GM12878 (cell line): ENCODE measurements around the gene MORC3.

ENCODE experiments used
- ASH2L ChIP-seq: fragments of 300-600, 200-600 bp; sonication (generic); IDR thresholded peaks from 2 replicates; pipeline ENCODE4 v1.6.1; 2017; ENCODE audit warnings: low read depth, mild to moderate bottlenecking, borderline replicate concordance
- ATF2 ChIP-seq: IDR thresholded peaks from 2 replicates; pipeline ENCODE4 v1.6.1; 2012; ENCODE audit warnings: low read length, inconsistent platforms
- CHD4 ChIP-seq: fragments of 200-600 bp; sonication (generic); IDR thresholded peaks from 2 replicates; pipeline ENCODE4 v1.6.1; 2016; ENCODE audit warnings: mild to moderate bottlenecking
- TF ChIP-seq, protein P1 (sequence below), 3 experiments: IDR thresholded peaks in 2 of 3; conservative IDR thresholded peaks in 1 of 3; 2 replicates each; pipeline ENCODE4 v1.5.1; 2011; ENCODE audit warnings: low read depth in 3 of 3, low read length in 3 of 3, mild to moderate bottlenecking in 3 of 3, control low read depth in 2 of 3, moderate library complexity in 2 of 3, inconsistent platforms in 1 of 3, mixed read lengths in 1 of 3; ENCODE audit not compliant: control insufficient read depth in 2 of 3, insufficient read depth in 1 of 3; ENCODE audit errors: extremely low read depth in 1 of 3
- TF ChIP-seq, protein P2 (sequence below): fragments of 450-650 bp; IDR thresholded peaks from 2 replicates; pipeline ENCODE4 v1.6.1; 2017; ENCODE audit warnings: mild to moderate bottlenecking
- TF ChIP-seq, protein P3 (sequence below): IDR thresholded peaks from 2 replicates; pipeline ENCODE4 v1.6.1; 2011; ENCODE audit warnings: low read depth, low read length, improper control_type of control experiment, borderline replicate concordance
- TF ChIP-seq, protein P4 (sequence below): fragments of 450-650 bp; IDR thresholded peaks from 2 replicates; pipeline ENCODE4 v1.6.1; 2016; ENCODE audit warnings: mild to moderate bottlenecking

GRCh38 chr21:36422279-36423098, 102.5 kb downstream of the MORC3 start:
- TF ChIP-seq, protein P1, sequence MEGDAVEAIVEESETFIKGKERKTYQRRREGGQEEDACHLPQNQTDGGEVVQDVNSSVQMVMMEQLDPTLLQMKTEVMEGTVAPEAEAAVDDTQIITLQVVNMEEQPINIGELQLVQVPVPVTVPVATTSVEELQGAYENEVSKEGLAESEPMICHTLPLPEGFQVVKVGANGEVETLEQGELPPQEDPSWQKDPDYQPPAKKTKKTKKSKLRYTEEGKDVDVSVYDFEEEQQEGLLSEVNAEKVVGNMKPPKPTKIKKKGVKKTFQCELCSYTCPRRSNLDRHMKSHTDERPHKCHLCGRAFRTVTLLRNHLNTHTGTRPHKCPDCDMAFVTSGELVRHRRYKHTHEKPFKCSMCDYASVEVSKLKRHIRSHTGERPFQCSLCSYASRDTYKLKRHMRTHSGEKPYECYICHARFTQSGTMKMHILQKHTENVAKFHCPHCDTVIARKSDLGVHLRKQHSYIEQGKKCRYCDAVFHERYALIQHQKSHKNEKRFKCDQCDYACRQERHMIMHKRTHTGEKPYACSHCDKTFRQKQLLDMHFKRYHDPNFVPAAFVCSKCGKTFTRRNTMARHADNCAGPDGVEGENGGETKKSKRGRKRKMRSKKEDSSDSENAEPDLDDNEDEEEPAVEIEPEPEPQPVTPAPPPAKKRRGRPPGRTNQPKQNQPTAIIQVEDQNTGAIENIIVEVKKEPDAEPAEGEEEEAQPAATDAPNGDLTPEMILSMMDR (IDR thresholded peaks at IDR 0.05 in 2 of 3, conservative IDR thresholded peaks at IDR 0.05 in 1 of 3; ENCODE audit: control insufficient read depth in 2 of 3, extremely low read depth in 1 of 3, insufficient read depth in 1 of 3, low read depth in 3 of 3, low read length in 3 of 3), result peak; percentile 77 to 88 (median 79)
- TF ChIP-seq, protein P2, sequence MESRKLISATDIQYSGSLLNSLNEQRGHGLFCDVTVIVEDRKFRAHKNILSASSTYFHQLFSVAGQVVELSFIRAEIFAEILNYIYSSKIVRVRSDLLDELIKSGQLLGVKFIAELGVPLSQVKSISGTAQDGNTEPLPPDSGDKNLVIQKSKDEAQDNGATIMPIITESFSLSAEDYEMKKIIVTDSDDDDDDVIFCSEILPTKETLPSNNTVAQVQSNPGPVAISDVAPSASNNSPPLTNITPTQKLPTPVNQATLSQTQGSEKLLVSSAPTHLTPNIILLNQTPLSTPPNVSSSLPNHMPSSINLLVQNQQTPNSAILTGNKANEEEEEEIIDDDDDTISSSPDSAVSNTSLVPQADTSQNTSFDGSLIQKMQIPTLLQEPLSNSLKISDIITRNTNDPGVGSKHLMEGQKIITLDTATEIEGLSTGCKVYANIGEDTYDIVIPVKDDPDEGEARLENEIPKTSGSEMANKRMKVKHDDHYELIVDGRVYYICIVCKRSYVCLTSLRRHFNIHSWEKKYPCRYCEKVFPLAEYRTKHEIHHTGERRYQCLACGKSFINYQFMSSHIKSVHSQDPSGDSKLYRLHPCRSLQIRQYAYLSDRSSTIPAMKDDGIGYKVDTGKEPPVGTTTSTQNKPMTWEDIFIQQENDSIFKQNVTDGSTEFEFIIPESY, result no peak
- TF ChIP-seq, protein P3, sequence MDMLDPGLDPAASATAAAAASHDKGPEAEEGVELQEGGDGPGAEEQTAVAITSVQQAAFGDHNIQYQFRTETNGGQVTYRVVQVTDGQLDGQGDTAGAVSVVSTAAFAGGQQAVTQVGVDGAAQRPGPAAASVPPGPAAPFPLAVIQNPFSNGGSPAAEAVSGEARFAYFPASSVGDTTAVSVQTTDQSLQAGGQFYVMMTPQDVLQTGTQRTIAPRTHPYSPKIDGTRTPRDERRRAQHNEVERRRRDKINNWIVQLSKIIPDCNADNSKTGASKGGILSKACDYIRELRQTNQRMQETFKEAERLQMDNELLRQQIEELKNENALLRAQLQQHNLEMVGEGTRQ, result no peak
- no peak for TF ChIP-seq CHD4
- no peak for TF ChIP-seq ATF2
- TF ChIP-seq, protein P4, sequence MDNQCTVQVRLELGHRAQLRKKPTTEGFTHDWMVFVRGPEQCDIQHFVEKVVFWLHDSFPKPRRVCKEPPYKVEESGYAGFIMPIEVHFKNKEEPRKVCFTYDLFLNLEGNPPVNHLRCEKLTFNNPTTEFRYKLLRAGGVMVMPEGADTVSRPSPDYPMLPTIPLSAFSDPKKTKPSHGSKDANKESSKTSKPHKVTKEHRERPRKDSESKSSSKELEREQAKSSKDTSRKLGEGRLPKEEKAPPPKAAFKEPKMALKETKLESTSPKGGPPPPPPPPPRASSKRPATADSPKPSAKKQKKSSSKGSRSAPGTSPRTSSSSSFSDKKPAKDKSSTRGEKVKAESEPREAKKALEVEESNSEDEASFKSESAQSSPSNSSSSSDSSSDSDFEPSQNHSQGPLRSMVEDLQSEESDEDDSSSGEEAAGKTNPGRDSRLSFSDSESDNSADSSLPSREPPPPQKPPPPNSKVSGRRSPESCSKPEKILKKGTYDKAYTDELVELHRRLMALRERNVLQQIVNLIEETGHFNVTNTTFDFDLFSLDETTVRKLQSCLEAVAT, result no peak
- TF ChIP-seq ASH2L, result no peak
